Measurements from ENCODE around the gene TMC7. TPM values are rescaled to one million over a fixed set of nuclear protein-coding genes. Genes with fewer than 3 reads are reported as not detected.
A peak's percentile ranks its signal among the peaks of the same experiment; 100 is the strongest.

The TMC7 gene
- total RNA-seq, 1 experiment from 2014 or later: 5.2 TPM

GRCh38 chr16:19093631-19094541 lies 110.2 kb downstream of the TMC7 start (continued):
- TF ChIP-seq ATF3 (IDR thresholded peaks at IDR 0.05): no peak
- no peak for TF ChIP-seq ZBTB33 (IDR thresholded peaks at IDR 0.05; ENCODE audit: extremely low read depth, insufficient replicate concordance, low read length)
- no peak for TF ChIP-seq CEBPB (IDR thresholded peaks at IDR 0.05; ENCODE audit: low read depth)
- TF ChIP-seq EGR1 (IDR thresholded peaks at IDR 0.05; ENCODE audit: low read depth): no peak
- no peak for TF ChIP-seq ZFX (IDR thresholded peaks at IDR 0.05)
- TF ChIP-seq ELF1 (IDR thresholded peaks at IDR 0.05; ENCODE audit: borderline replicate concordance, low read depth): no peak
- TF ChIP-seq CBX3 (IDR thresholded peaks at IDR 0.05; ENCODE audit: low read depth): no peak

- H3K27me3 ChIP-seq (ENCODE audit: insufficient read depth, low read length): no peaks in the 10 kb centered on the region
- H3K4me3 ChIP-seq (replicated peaks in 1 of 2; ENCODE audit: low read depth in 1 of 2, low read length in 2 of 2): no peak overlapping the region
- H3K4me1 ChIP-seq (ENCODE audit: control insufficient read depth in 1 of 2, insufficient read depth in 2 of 2, low read length in 2 of 2): peaks cover 24 to 42% of the 10 kb centered on the region in 2 experiments
- BruUV-seq (replicated peaks): TSS peak; percentile 99
- intact Hi-C loops (cut with micrococcal nuclease): loop anchor here (2.0 kb wide), 1 partner anchor 20 kb away; no protein-coding TSS in a partner anchor
- H3K79me2 ChIP-seq (ENCODE audit: insufficient read depth, low read length): no peaks in the 10 kb centered on the region
- TF ChIP-seq ZNF274 (IDR thresholded peaks at IDR 0.05; ENCODE audit: low read depth, low read length): no peak
- TF ChIP-seq CTCF (IDR thresholded peaks at IDR 0.05 in 2 of 3, conservative IDR thresholded peaks at IDR 0.05 in 1 of 3; ENCODE audit: borderline replicate concordance in 1 of 3, insufficient read depth in 1 of 3, low read depth in 2 of 3, low read length in 2 of 3): peak in 2 of 3 experiments; percentile 8 to 33; a peak in 2 of 6 replicates
- TF ChIP-seq MAX (IDR thresholded peaks at IDR 0.05): peak; percentile 63
- H2AFZ ChIP-seq (ENCODE audit: low read depth, low read length, poor library complexity, severe bottlenecking): peak overlapping the region; percentile 9
- RAD21 ChIA-PET (ENCODE audit: low non-redundant PET in 1 of 2, low total read pairs in 2 of 2, uncharacterized antibody in 2 of 2, unreplicated experiment in 2 of 2): interaction anchor here (0.6 to 1.2 kb wide), 3 partner anchors 9 to 280 kb away, joined by 3 to 4 read pairs (median 4); no protein-coding TSS in a partner anchor
- H3K9me2 ChIP-seq (ENCODE audit: insufficient read depth): no peaks in the 10 kb centered on the region
- peak overlapping the region; percentile 78; the same call in 1 of the 2 replicates for H3K27ac ChIP-seq (ENCODE audit: low read depth, low read length)
- H3K9ac ChIP-seq (ENCODE audit: low read length): 0 out of 2 replicates have a peak overlapping the region, but pooled peaks have one; percentile 9
- H3K36me3 ChIP-seq (ENCODE audit: control insufficient read depth in 1 of 2, insufficient read depth in 2 of 2, low read length in 2 of 2): 0 out of 4 replicates have a peak, but pooled peaks cover 0 to 3% of the 10 kb centered on the region in 2 experiments
- H3K9me3 ChIP-seq (ENCODE audit: control insufficient read depth in 1 of 2, insufficient read depth in 1 of 2, low read depth in 1 of 2, low read length in 2 of 2): peaks cover 0 to 10% of the 10 kb centered on the region in 2 experiments; a peak in 3 of 4 replicates
- CTCF ChIA-PET: interaction anchor here (0.6 to 3.4 kb wide), 10 partner anchors 8 to 408 kb away, joined by 3 to 14 read pairs (median 8); partner anchors contain the start of genes ARL6IP1 and ITPRIPL2
- peak overlapping the region; percentile 42 for H3K4me2 ChIP-seq (ENCODE audit: low read length)
- no peaks in the 10 kb centered on the region for H4K20me1 ChIP-seq (ENCODE audit: insufficient read depth)
- ATAC-seq: peak; percentile 76
- POLR2A ChIA-PET: interaction anchor here (0.9 to 2.6 kb wide), 11 partner anchors 8 to 305 kb away, joined by 3 to 17 read pairs (median 4); partner anchors contain the start of genes ITPRIPL2 and RPS15A
- DNase-seq (ENCODE audit: low read depth, low spot score): peak; percentile 56
These were observed 111.0 kb downstream of the TMC7 start for GRCh38 chr16:19094542-19095365.
